Hepatic stellate cell (primary cell): ENCODE data around the gene DMD.

ENCODE experiments used
- DNase-seq: peaks from one replicate; pipeline ENCODE4 v3.0.0; 2011; ENCODE audit warnings: low spot score

DMD gene

GRCh38 chrX:31178064-31178768 is 2033.1 kb downstream of the DMD start:
- DNase-seq: no peak

DNA sequence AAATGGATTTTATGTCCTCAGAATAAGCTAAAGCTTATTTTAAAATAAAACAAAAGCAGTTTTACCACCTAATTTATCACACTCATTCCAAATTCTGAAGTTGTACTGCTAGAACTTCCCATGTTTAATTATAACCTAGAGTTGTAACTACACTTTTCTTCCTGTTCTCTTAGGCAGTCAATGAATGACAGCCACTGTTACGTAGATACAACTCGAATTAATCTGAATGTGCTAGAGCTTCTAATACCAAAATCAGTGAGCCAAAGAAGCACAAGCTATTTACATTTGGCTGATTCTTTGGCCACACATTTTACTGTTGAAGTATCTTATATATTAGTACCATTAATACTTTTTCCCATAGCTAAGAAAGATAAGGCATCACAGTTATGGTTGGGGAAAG is 2040.6 kb downstream of the DMD start:
- DNase-seq: no peak

- no peak for DNase-seq
Observed at GRCh38 chrX:31168551-31168950, 2042.8 kb downstream of the DMD start.

DNA sequence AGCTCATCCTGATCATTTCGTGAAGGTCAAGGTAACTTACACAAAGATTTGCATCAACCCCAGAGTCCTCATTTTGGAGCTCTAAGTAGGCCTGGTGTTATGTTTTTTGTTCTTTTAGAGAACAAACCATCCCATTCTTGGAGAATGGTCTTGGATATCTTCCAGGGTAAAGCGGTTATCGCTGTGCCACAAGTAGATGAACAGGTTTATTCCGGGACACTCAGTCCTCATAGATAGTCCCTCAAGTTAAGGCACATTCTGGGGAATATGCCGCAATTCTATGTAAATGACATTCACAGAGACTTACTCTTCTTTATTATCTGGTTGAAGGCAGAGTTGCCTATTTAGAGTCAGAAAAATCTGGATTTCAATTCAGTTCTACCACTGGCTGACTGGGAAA is 2044.5 kb downstream of the DMD start:
- DNase-seq: no peak

GRCh38 chrX:31166416-31166815 is 2044.9 kb downstream of the DMD start:
- no peak for DNase-seq

DNA sequence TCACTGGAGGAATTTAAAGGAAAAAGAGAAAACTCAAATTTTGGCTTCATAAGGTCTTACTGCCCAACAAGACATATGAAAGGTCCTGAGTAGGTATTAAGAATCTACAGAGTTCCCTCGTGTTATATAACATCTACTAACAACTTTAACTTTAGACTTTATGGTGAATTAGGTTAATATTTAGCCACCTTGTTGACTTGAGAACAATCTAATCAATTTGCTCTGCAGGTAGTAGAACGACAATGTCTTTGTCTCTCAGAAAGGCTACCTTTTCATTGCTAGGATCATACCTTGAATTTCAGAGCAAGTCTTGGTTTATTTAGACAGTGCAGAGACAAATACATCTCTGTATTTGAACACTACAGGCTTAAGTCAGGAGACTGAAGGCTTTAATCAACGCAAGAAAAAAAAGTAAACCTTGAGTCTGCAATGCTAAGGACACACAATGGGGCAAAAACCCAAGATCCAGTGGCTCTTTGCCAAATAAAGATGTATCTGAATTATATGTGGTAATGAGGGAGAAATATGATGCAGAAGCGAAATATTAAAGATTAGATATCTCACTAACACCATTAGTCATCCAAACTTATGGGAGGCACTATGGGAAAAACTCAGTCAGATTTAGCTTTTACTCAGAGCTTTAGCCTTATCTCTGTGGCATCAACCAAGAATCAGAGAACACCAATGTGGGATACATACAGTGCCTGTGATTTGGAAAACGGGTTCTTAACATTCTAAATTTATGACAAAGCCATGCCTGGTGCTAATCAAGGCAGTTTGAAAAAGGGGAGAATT is 2045.9 kb downstream of the DMD start:
- no peak for DNase-seq

- DNase-seq: no peak
Observed at GRCh38 chrX:31154946-31155345, 2056.4 kb downstream of the DMD start.

GRCh38 chrX:31153475-31154047 is 2057.8 kb downstream of the DMD start:
- no peak for DNase-seq

DNA sequence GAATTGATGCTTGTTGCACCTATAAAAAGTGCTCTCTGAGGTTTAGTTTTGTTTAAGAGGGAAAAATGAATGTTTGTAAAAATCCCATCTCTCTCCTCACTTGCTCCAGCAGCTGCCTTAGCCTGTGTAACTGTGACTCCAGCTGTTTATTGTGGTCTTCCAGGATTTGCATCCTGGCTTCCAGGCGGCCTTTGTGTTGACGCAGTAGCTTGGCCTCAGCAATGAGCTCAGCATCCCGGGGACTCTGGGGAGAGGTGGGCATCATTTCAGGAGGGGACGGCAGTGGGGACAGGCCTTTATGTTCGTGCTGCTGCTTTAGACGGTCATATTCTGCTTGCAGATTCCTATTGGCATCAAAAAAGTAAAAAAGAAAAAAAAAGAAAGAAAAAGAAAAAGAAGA is 2064.2 kb downstream of the DMD start:
- no peak for DNase-seq

- no peak for DNase-seq
Observed at GRCh38 chrX:31139961-31140360, 2071.4 kb downstream of the DMD start.

DNA sequence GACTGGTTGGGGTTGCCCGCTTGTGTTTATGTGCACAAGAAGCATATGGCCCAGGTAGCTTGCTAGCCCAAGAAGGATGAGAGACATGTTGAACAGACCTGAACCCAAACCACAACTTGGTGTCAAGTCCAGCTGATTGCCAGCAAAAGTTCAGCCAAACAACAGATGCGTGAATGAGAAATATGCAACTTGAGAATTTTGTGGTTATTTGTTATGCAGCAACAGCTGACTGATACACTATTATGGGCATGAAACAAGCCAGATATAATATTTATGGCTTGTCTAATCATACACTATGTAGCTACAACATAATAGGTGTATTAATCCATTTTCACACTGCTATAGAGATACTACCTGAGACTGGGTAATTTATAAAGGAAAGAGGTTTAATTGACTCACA is 2073.2 kb downstream of the DMD start:
- DNase-seq: no peak

DNA sequence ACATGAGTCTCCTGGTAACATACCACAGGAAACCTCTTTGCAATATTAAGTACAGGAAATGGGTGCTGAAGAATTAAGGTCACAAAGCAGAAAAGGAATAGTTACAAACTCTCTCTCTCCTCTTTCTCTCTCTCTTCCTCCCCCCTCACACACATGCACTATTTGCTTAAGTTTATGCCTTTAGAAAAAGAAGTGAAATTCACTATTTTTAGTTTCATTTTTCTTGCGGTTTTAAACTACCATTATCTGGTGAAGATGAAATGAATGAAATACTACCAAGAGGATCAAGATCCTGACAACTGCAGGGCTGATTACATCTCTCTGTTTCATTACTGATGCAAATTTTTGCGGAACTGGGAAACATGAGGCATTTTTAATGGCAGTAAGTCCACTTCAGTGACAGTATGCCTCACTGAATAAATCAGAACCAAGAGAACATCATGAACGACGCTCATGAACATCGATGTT is 2075.2 kb downstream of the DMD start:
- no peak for DNase-seq

GRCh38 chrX:31132821-31133241 is 2078.5 kb downstream of the DMD start:
- DNase-seq: no peak

- DNase-seq: no peak
Observed at GRCh38 chrX:31130457-31131220, 2080.7 kb downstream of the DMD start.

- no peak for DNase-seq
Observed at GRCh38 chrX:31128855-31129254, 2082.5 kb downstream of the DMD start.

DNA sequence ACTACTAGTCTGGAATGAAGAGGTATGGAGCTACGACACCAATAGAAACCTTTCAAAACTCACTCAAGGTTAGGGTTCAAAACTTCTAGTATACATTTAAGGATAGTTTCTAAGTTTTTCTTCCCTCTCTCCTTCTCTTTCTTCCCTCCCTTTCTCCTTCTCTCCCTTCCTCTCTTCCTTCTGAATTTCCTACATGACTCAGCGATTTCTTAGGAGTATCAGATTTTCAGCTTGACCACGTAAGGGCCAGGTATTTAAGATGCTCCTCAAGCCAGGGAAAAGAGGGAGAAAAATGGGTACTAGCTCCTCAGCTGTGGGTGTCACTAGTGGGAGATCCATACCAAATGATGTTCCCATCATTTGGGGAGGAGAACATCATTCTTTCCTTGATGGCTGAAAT is 2083.6 kb downstream of the DMD start:
- no peak for DNase-seq

DNA sequence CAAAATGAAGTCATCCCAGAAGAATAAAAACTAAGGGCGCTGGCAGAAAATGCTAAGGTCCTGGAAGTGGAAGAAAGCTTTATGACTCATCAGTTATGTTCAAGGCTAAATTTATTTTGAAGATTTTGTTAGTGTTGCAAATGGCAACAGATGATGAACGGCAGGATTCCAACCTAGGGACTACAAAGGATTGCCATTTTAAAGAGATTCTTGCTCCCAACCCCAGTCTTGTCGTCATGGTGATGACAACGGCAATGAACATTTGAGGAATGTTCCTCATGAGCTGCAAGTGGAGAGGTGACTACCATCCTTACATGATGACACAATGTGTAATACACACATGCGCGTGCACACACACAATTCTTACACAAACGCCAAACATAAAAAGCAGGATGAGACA is 2085.1 kb downstream of the DMD start:
- DNase-seq: no peak

DNA sequence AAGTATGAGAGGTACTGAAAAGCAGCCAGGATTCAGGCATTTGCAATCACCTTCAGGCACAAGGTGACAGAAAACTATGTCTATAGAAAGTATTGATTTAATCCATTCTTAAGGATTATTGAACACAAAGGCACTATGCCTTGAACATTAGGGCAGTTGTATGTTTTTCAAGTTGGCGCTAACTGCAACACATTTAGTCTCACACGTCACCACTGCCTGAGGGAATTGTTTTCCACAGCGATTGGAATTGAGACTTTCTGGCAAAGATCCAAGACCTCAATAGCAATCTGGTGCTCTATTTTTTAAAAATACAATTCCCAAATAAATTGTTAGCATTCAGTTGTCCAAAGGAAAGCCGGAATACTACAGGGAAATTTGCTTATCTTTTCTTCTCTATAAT is 2086.8 kb downstream of the DMD start:
- DNase-seq: no peak

DNA sequence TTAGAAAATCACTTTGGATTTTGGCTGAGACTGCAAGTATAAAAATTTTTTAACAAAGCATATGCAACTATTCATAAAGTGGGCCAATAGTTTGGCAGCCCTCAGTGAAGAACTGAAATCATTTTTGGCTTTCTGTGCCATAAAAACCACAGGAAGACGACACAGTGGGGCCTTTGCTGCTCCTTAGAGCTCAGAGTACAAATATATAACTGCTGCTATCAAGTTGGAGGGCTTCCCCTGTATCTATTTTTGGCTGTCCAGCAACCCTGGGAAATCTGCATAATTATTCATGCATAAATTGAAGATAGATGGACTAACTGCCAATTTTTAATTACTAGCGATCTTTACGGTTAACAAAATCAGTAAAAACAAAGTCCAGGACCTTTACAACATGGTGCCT is 2088.0 kb downstream of the DMD start:
- no peak for DNase-seq

- DNase-seq: no peak
Observed at GRCh38 chrX:31117266-31117665, 2094.1 kb downstream of the DMD start.

DNA sequence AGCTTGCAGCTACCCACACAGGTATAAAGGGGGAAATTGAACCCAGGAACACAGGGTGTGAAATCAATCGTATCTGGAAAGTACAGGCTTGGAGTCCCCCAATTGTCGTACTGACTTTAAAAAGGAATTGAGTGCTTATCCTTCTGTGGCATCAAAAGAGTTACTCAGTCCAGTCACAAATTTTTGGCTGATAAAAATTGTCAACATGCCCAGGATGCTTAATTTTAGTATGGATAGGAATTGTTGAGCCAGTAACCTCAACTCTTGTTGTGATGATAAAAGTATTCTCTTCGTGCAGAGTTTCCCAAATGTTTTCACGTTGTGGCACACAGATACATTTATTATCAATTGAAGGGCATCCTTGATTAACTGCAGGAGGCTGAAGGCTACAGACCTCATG is 2096.0 kb downstream of the DMD start:
- no peak for DNase-seq

- no peak for DNase-seq
Observed at GRCh38 chrX:31114858-31115257, 2096.5 kb downstream of the DMD start.
